NT2/D1 (cell line): ENCODE data around the gene ACBD6.

Source experiments
- SUZ12 ChIP-seq: IDR thresholded peaks from 2 replicates; pipeline ENCODE4 v1.6.1; 2011; ENCODE audit not compliant: insufficient read length, insufficient read depth; ENCODE audit errors: extremely low read depth
- ZNF274 ChIP-seq: IDR thresholded peaks from 2 replicates; pipeline ENCODE4 v1.6.1; 2011; ENCODE audit warnings: mild to moderate bottlenecking, low read depth, low read length

- TF ChIP-seq ZNF274, result no peak
- no peak for TF ChIP-seq SUZ12
Measured at GRCh38 chr1:180352588-180352987, 149.8 kb downstream of the ACBD6 start.
